ENCODE results near the gene COL5A1.

Gene COL5A1

GRCh38 chr9:134607971-134608370 is 33.6 kb upstream of the COL5A1 start:
- no peak for DNase-seq

DNA sequence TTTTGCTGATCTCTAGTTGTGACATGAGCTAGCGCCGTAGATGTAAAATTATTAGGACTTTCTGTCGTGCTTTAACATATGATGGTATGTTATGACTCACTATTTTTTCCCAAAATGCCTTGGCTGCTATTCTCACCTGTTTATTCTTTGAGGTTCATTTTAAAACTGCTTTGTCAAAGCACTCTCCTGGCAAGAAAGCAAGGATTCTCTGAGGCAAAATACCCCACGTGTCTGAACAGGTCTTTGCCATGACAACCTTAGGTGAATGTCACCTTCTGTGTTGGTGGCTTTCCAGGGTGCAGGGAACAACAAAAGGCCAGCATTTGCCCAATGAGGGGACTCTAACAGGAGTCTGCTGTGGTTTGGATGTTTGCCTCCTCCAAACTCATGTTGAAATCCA is 30.6 kb upstream of the COL5A1 start:
- no peak for DNase-seq

DNA sequence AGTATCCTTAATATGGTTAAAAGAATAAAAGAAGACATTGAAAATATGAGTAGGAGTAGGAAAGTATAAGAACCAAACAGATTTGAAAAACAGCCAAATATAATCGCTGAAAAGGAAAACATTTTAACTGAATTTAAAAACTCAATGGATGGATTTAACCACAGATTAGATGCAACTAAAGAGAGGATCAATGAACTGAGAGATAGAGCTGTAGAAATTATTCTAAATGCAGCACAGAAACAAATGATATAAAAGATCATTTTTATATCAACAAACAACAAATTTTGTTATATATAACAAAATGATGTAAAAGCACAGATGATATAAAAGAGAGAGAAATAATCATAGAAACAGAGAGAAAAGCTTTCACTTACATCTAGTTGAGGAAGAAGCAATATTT is 29.3 kb upstream of the COL5A1 start:
- DNase-seq = no peak

DNA sequence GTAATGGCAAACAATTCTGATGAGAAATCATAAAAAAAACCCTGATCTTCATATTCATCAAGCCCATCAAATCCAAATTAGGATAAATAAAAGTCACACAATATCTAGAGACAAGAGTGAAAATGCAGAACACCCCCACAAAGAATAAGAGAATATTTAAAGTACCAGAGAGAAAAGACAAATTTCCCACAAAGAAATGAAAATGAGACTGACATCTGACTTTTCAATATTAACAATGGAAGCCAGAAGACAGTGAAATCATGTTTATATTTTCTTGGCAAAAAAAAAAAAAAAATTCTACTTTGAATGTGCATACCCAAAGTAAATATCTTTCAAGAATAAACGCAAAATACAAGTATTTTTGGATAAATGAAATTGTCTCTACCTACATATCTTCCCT is 28.9 kb upstream of the COL5A1 start:
- DNase-seq = no peak

DNA sequence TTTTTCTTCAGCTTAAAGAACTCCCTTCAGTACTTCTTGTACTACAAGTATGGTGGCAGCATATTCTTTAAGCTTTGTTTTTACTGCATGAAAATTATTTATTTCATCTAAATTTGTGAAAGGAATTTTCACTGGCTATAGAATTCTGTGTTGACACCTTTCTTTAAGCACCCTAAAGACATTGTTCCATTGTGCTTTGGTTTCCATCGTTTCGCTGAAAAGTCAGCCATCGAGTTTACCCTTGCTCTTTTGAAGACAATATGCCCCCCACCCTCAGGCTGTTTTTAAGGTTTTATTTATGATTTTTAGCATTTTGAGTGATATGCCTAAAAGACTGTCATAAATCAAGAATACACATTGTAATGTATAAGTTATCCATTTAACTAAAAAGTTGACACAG is 27.3 kb upstream of the COL5A1 start:
- no peak for DNase-seq

- no peak for DNase-seq
Measured at GRCh38 chr9:134616341-134616740, 25.3 kb upstream of the COL5A1 start.

DNA sequence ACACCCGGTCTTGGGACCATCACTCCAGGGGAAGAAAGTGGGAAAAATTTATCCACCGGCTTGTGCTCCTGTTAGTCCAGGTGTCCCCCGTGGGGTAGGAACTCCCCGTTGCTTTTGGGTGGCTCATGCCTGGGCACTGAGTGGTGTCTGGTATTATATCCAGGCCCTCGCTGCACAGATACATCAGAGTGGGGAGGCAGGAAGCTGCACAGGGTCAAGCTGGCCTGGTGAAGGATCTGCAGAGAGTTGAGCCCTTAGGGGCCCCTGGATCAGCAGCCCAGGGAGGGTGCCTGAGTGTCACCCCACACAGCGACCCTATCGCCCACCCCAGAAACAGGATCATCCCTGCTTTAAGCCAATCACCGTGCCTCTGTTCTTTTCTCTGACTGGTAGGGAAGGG is 24.4 kb upstream of the COL5A1 start:
- DNase-seq = no peak

- no peak for DNase-seq
Measured at GRCh38 chr9:134617836-134618162, 23.8 kb upstream of the COL5A1 start.

- DNase-seq = peak; percentile 16
Measured at GRCh38 chr9:134618163-134618832, 23.3 kb upstream of the COL5A1 start.

DNA sequence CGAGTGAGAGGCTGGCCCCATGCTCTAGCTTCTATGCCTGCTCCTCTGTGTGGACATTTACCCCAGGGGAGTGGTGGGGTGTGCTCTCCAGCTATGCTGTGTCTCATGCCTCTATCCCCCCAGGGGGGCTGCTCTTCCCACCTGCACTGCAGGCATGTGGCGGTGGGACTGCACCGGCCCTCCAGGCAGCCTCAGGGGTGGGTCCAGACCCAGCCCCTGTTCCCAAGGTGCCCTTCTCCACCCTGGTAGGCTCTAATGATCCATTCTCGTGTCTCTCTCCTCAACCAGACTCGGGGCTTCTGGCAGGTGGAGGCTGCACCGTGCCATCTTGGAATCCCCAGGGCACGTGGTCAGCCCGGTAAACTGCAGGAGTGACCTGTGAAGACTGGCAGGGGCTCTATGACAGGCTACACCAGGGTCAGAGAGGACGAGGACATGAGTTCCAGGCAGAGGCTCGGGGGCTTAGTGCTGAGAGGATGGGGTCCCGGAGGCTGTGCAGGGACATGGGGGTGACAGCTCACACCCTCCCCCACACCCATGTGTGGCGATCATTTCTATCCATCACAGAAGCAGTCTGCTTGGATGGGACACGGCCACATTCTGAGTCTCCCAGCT is 22.7 kb upstream of the COL5A1 start:
- no peak for DNase-seq

DNA sequence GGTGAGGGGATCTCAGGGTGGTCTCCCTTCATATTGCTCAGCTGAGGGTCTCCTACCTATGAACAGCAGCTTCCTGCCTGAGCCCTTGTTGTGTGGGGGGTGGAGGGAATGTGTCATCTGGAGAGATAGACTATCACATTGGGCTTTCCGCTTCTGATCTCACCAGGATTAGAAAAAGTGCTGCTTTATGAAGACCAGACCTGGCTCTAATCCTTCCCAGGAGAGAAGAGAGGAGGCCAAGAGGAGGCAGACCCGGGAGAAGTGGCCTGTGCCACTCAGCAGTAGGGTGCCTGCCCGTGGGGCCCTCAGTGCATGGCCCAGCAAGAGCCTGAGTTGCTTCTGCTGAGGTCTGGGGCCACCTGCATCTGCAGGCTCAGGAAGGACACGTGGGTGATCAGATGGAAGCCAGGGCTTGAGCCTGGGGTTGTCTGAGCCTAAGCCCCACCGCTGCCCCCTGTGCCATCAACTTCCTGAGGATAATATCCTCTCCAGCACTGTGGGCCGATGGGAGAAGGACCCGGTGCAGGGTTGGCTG is 22.1 kb upstream of the COL5A1 start:
- DNase-seq = no peak

DNA sequence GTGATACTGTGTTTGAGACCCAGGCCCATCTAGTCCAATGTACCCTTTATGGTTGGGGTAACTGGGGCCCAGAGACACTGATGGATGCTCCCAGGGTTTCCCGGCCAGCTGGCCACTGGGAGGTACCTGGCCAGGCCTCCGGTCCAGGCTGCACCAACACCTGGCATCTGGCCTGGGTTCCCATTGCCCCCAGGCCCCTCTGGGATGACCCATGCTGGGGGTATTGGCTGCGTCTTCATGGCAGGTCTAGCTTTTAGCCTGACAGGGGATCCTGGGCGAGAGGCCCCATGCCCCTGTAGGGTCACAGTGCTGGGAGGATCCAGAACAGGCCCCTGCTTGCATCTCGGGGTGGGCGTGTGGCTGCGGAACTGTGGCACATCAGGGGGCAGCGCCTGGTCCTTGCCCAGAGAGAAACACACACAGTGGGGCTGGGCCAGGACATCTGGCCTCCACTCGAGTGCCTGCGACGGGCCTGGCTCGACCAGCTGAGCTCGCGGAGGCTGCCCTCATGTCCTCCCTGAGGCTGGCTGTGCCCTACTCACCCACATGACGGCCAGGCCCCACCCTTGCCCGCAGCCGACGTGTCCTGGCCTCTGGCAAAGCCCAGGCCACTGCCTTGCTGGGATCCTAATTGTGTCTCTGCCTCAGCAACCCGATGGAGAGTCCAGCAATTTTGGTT is 21.5 kb upstream of the COL5A1 start:
- no peak for DNase-seq

- no peak for DNase-seq
Measured at GRCh38 chr9:134620751-134621557, 20.6 kb upstream of the COL5A1 start.

GRCh38 chr9:134621558-134622110 is 20.0 kb upstream of the COL5A1 start:
- no peak for DNase-seq

- no peak for DNase-seq
Measured at GRCh38 chr9:134622896-134623257, 18.7 kb upstream of the COL5A1 start.

GRCh38 chr9:134623258-134624066 is 18.1 kb upstream of the COL5A1 start:
- no peak for DNase-seq

DNA sequence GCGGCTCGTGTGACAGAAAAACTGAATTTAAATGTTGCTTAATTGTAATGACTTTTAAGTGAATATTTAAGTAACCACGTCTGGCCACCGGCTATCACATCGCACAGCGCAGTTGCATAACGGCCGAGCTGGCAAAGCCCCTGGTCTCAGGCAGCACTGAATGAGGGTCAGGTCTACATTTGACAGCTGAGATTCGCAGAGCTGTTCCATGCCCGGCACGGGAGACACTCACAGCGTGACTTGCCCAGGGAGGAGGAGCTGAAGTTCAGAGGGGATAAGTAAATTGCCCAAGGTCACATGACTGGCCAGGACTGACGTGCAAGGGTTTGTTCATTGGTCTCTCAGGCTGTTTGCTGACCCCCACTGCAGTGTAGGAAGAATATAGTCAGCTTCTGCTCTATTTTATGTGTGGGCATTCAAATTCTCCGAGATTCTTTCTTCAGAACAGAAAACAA is 17.4 kb upstream of the COL5A1 start:
- no peak for DNase-seq

DNA sequence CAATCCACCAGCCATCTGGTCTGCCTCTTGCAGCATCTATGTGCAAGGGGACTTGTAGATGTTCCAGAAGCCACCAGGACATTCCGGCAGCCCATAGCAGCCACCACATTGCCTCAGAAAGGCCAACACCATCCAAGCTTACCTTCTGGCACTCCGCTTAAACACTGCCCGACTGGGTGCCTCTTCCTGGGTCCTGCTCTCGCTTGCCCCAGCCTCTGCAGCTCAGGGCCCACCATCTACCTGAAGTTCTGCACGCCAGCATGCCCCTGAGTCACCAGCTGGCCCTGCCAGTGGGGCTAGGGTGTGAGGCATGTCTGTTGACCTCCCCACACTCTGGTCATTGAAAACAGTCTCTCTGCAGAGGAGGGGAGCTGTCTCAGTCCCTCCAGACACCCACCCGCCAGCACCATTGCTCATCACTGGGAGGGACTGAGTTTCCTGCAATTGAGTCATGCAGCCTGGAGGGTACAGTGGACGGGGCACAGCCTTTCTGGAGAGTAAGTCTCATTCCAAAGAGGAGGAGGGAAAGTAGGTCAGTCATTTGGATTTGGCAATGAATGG is 16.9 kb upstream of the COL5A1 start:
- no peak for DNase-seq

- no peak for DNase-seq
Measured at GRCh38 chr9:134625361-134626068, 16.1 kb upstream of the COL5A1 start.

DNA sequence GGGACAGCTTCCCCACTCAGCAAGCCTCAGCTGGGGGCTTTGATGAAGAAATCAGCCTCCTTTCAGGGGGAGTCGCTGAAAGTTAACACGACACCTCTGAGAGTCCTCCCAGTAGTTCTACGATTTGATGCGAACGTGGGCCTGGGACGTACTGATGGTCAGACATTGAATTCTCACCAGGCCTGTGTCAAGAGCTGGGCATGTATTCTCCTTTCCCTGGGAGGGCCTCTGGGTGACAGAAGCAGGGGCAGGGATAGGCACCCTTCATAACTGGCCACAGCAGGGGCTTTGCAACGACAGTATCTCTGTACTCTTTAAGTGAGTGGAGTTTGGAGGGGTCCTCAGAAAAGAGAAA is 15.6 kb upstream of the COL5A1 start:
- no peak for DNase-seq

All from midbrain (tissue), 1 donor.